Measurements from ENCODE around the gene KLC1. TPM values are rescaled to one million over a fixed set of nuclear protein-coding genes. Genes with fewer than 3 reads are reported as not detected.

KLC1 gene
- total and polyA plus RNA-seq, 2 of the 8 experiments (the other 6 are each of a cell fraction or from before 2014, with no cell fraction given): 84.6 to 134 TPM

GRCh38 chr14:103581954-103582703, 46.9 kb upstream of the KLC1 start (continued):
- TF ChIP-seq SIN3A (conservative IDR thresholded peaks at IDR 0.05 in 1 of 2, IDR thresholded peaks at IDR 0.05 in 1 of 2; ENCODE audit: low read depth in 1 of 2, low read length in 2 of 2): no peak
- TF ChIP-seq GTF2F1 (IDR thresholded peaks at IDR 0.05; ENCODE audit: borderline replicate concordance, low read depth, low read length): no peak
- TF ChIP-seq ASH2L (IDR thresholded peaks at IDR 0.05; ENCODE audit: low read length): no peak
